GM21381 (cell line): ENCODE measurements around the gene CDHR4.
A peak's percentile ranks its signal among the peaks of the same experiment; 100 is the strongest.
"Not testable (repeated sequence)": the region's sequence is repeated elsewhere in the genome, so short reads cannot be mapped to it uniquely, and the experiment has no call there.

ENCODE experiments used
- ATAC-seq: cut with Tn5 transposase; IDR thresholded peaks from one replicate; pipeline ENCODE4 v1.9.1; 2021; ENCODE audit warnings: mild to moderate bottlenecking, moderate library complexity; ENCODE audit not compliant: unreplicated experiment

The CDHR4 gene

GRCh38 chr3:49799761-49800160 lies at the start of gene CDHR4:
CDHR4 (minus strand) TSS chr3:49799873; CDS start chr3:49799812, 61 bp downstream.
- ATAC-seq = no peak

GRCh38 chr3:49845694-49846093 lies 46.0 kb upstream of the CDHR4 start:
- ATAC-seq = no peak

- no peak for ATAC-seq
These were observed 45.0 kb upstream of the CDHR4 start for GRCh38 chr3:49844464-49845183.

- ATAC-seq = no peak
These were observed 43.3 kb upstream of the CDHR4 start for GRCh38 chr3:49842843-49843517.

- no peak for ATAC-seq
These were observed 42.1 kb upstream of the CDHR4 start for GRCh38 chr3:49841806-49842205.

GRCh38 chr3:49841126-49841696 lies 41.5 kb upstream of the CDHR4 start:
- ATAC-seq = no peak

GRCh38 chr3:49840388-49840787 lies 40.7 kb upstream of the CDHR4 start:
- ATAC-seq = no peak

GRCh38 chr3:49839193-49839809 lies 39.6 kb upstream of the CDHR4 start:
- ATAC-seq = no peak

GRCh38 chr3:49831341-49831740 lies 31.7 kb upstream of the CDHR4 start:
- ATAC-seq = no peak

- no peak for ATAC-seq
These were observed 26.3 kb upstream of the CDHR4 start for GRCh38 chr3:49826016-49826415.

- not testable (repeated sequence) for ATAC-seq
These were observed 23.5 kb upstream of the CDHR4 start for GRCh38 chr3:49823131-49823530.

GRCh38 chr3:49813497-49814174 lies 14.0 kb upstream of the CDHR4 start, which contains the start of gene UBA7:
UBA7 (minus strand) TSS chr3:49813953; CDS start chr3:49813787, 166 bp downstream.
- peak; percentile 75 for ATAC-seq

- no peak for ATAC-seq
These were observed 13.3 kb upstream of the CDHR4 start for GRCh38 chr3:49812916-49813496.

- no peak for ATAC-seq
These were observed 7.9 kb upstream of the CDHR4 start for GRCh38 chr3:49807431-49808114.

GRCh38 chr3:49806850-49807249 lies 7.2 kb upstream of the CDHR4 start:
- ATAC-seq = no peak

- ATAC-seq = no peak
These were observed 6.4 kb upstream of the CDHR4 start for GRCh38 chr3:49805897-49806701.

- ATAC-seq = no peak
These were observed 5.7 kb upstream of the CDHR4 start for GRCh38 chr3:49805367-49805782.

- ATAC-seq = no peak
These were observed 4.7 kb upstream of the CDHR4 start for GRCh38 chr3:49804141-49805041.
